Measurements from ENCODE around the gene RPGRIP1L.

RPGRIP1L gene

GRCh38 chr16:53703590-53704444 is at the start of gene RPGRIP1L, which contains the start of gene FTO:
TSS of gene RPGRIP1L (minus strand) at chr16:53703859. CDS start at chr16:53700723, 3,136 bp downstream.
TSS of gene FTO (plus strand) at chr16:53704156.
- peak; percentile 98 for DNase-seq (ENCODE audit: low read depth)

GRCh38 chr16:53753431-53753830 is 49.8 kb upstream of the RPGRIP1L start:
- DNase-seq (ENCODE audit: low read depth), result no peak

DNA sequence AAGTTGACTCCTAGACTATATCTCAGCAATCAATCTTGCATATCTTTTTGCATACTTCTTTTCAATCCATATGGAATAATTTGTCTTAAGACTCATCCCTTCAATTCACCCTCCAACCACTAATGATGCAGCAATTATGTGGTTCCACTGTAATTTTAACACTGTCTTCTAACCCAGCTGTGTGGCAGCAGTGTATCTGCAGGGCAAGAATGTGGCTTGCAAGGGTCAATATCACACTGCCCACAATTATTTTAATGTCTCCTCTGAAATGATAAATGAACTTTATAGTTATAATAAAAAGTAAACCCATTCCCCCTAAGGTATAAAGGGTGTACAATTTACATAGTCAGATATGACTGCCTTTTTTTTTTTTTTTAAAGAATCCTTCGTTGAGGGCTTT is 48.9 kb upstream of the RPGRIP1L start:
- DNase-seq (ENCODE audit: low read depth), result no peak

GRCh38 chr16:53745753-53746266 is 42.2 kb upstream of the RPGRIP1L start:
- no peak for DNase-seq (ENCODE audit: low read depth)

DNA sequence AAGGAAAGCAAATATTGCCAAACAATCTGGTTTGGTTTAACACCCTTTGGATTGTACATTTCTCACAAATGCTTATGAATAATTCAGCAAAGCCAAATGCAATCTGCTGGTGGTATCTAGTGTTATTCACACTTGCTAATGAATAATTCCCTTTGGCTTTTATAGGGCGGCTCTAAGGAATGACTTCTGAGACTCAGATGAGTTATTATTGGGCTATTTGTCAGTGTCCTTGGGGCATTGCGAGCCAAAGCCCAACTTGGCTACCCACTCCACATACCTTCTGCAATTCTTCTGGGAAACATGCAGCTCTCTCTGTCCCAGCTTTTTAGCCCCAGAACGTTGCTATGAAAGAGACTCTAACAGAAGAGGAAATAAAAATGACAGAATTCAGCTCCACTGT is 41.4 kb upstream of the RPGRIP1L start:
- no peak for DNase-seq (ENCODE audit: low read depth)

DNA sequence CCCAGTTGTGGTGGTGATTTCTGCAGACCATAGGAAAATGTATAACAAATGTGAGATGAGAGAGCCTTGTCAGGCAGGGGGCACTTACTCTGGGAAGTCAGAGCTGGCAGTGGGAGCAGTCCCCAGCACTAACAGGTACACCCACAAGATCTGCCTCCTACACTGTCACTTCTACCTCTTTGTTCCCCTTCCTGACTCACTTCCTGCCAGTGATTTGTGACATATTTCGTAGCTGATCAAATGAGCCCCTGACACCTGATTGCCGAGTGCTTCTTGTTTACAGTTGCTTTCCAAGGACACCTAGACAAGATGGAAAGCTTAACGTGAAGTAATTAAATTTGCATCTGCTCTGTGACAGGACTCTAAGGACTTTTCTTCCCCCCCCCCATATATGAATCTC is 40.8 kb upstream of the RPGRIP1L start:
- DNase-seq (ENCODE audit: low read depth), result no peak

- DNase-seq (ENCODE audit: low read depth), result no peak
These were observed 39.5 kb upstream of the RPGRIP1L start for GRCh38 chr16:53743149-53743566.

DNA sequence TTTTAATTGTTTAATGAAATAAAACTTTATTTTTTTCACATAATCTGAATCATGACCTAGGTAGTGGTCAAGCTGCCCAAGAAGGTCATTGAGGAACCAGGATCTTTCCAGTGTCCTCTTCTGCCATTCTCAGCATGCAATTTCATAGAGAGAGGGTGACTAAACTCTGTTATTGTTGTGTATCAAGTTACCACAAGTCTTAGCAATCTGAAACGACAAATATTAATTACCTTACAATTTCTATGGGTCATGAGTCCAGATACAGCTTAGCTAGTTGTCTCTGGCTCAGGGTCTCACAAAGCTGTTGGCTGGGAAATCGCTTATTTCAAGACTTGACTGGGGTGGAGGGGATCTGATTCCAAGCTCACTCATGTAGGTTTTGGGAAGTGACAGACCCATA is 37.9 kb upstream of the RPGRIP1L start:
- DNase-seq (ENCODE audit: low read depth), result no peak

- DNase-seq (ENCODE audit: low read depth), result no peak
These were observed 37.4 kb upstream of the RPGRIP1L start for GRCh38 chr16:53740933-53741531.

GRCh38 chr16:53740476-53740875 is 36.8 kb upstream of the RPGRIP1L start:
- no peak for DNase-seq (ENCODE audit: low read depth)

DNA sequence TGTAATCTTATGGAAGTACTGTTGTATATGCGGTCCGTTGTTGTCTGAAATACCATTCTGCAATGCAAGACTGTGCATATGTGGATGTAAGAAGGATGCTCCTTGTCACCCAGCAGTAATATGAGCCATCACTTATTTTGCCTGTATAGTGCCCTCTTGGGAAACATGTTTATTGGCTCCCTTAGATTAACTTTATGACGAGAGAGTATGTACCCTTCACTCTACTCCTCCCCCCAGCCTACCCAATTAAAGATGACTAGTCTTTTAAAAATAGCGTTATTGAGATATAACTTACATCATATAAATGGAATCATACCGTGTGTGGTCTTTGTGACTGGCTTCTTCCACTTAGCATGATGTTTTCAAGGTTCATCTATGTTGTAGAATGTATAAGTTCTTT is 33.9 kb upstream of the RPGRIP1L start:
- DNase-seq (ENCODE audit: low read depth), result no peak

DNA sequence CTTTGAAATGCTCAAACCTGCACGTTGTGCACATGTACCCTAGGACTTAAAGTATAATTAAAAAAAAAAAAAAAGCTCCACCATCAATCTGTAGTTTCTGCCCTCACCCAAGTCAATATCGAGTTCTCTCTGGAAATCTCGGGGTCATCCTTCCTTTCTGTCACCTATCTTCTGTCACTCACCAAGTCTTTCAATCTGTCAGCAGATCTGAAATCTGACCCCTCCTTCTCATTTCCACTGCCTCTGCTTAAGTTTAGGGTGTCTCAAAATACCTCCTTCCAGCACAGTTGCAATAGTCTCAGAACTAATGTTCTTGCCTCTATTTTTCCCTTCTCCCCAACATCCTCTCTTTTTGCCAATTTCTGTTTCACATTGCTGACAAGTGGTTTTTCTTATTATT is 32.6 kb upstream of the RPGRIP1L start:
- DNase-seq (ENCODE audit: low read depth), result no peak

DNA sequence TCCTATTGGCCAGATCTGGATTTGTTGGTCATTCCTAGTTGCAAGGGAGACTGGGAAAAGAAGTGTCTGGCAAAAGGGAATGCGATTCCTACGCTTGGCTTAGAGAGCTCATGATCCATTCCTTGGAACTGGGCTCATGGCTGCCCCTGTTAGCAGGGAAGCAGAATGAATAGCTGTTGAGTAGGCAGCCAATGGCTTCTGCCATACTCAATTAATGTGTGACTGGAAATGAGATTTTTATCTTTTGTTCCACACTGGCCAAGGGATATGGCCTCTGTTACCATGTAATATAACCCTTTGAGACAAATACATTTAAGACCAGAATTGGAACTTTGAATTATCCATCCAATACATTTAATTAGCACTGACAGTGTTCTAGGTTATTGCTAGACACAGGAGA is 31.2 kb upstream of the RPGRIP1L start:
- DNase-seq (ENCODE audit: low read depth), result no peak

DNA sequence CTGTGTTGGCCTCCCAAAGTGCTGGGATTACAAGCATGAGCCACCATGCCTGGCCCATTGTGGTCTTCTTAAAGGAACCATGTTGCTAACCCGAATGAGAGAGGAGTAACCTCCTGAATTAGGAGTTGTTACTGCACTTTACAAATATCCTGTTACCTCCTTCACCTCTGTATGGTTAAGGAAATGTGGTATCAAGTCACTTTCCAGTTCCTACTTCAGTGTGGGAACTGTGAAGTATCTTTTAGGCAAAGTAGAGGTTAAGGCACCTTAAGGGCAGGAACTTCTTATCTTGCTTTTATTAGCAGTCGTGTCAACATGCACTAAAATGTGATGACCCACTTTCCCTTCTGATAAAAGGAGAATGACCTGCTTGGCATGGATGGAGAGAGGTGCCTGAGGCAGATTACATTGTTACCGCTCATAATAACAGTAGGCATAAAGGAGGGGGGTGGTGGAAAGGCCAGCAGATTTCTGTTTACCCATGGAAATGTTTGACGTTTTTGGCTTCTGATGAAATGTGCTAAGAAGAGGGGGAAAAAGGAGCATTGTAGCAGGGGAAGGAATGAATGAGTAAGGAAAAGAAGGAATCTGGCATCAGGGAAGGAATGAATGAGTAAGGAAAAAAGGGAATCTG is 28.8 kb upstream of the RPGRIP1L start:
- DNase-seq (ENCODE audit: low read depth), result no peak

DNA sequence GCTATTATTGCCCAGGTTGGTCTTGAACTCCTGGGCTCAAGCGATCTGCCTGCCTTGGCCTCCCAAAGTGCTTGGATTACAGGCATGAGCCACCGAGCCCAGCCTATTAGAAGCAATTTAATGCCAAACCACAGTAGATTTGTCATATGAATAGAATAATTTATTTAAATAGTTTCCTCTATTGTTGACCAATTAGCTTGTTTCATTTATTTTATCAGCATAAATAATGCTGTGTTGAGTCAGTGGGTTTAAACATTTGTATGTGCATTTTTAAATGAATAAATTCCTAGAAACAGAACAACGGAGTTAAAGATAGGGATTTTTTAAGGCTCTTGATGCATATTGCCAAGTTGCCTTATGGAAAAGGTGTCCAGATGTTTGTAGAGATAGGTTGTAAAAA is 27.0 kb upstream of the RPGRIP1L start:
- DNase-seq (ENCODE audit: low read depth), result no peak

DNA sequence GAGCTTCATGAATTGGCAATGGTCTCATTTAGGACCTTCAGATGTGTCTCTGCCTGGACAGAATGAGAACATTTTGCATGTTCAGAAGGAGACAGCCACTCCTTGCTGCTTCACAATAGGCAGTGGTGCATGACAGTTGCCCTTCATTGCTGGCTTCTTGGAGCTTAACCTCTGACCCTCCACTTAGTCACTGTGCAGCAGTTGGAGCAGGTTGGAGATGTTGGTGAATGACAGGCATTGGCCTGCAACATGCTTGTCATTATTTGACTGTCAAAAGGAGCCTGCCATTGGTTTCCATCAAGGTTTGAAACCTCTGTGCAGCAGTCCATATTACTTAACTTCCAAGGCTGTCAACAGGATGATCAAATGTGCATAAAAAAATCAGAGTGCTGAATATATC is 23.0 kb upstream of the RPGRIP1L start:
- no peak for DNase-seq (ENCODE audit: low read depth)

DNA sequence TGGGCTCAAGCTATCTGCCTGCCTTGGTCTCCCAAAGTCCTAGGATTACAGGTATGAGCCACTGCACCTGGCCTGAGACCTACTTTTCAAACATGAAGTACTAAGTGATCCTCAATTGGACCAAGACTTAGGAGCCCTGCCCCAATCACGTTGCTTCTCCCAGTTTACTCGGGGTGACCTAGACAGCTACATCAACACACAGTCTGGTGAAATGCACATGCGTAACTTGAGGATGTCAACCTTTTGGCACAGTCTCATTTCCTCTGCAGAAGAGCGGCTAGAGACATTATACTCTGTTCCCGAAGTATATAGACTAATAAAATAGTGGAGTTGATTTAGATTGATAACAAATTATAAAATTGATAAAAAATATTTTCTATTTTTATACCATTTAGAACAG is 17.4 kb upstream of the RPGRIP1L start:
- no peak for DNase-seq (ENCODE audit: low read depth)

GRCh38 chr16:53717577-53717976 is 13.9 kb upstream of the RPGRIP1L start:
- DNase-seq (ENCODE audit: low read depth), result no peak

GRCh38 chr16:53715023-53715384 is 11.3 kb upstream of the RPGRIP1L start:
- DNase-seq (ENCODE audit: low read depth), result no peak

GRCh38 chr16:53714205-53715022 is 10.8 kb upstream of the RPGRIP1L start:
- DNase-seq (ENCODE audit: low read depth), result no peak

GRCh38 chr16:53713403-53714204 is 9.9 kb upstream of the RPGRIP1L start:
- no peak for DNase-seq (ENCODE audit: low read depth)

All from stromal cell of bone marrow (primary cell).